K562 (cell line): ENCODE measurements around the gene LITAF. TPM values are rescaled to one million over a fixed set of nuclear protein-coding genes. Genes with fewer than 3 reads are reported as not detected.

ENCODE experiments used
- ATAC-seq: fragments of 200-7000 bp; cut with Tn5 transposase; 3 replicates; pipeline ENCODE4 v1.9.1; 2020; ENCODE audit warnings: moderate library complexity
- BruUV-seq: library from RNA; stranded (reverse); fragments of 400-500 nt; replicated peaks from 2 replicates; lab custom pipeline; 2021; lab: Mats Ljungman, UMichigan
- CTCF ChIA-PET: fragments of 300-600 bp; formaldehyde crosslinking; extraction: SDS; loops from one replicate; lab custom pipeline; 2021; ENCODE audit warnings: low intra/inter-chr PET ratio; lab: Yijun Ruan, JAX
- POLR2A ChIA-PET: fragments of 300-600, 350-650 bp; sonication (Branson Sonifier 250); formaldehyde crosslinking; extraction: SDS; loops from one replicate; lab custom pipeline; 2021; ENCODE audit warnings: antibody characterized with exemption, inconsistent platforms; lab: Yijun Ruan, JAX
- DNase-seq, 4 experiments: peaks; one replicate each; pipeline versions ENCODE4 v3.0.0 to v3.0.0-alpha.2; 2011 to 2018; ENCODE audit warnings: low spot score in 3 of 4, mixed read lengths in 3 of 4; ENCODE audit errors: extremely low read depth in 1 of 4
- FAIRE-seq: peaks from 2 replicates; lab custom pipeline; 2011; peaks lifted over from hg19 to GRCh38; lab: Jason Lieb, UNC
- H2AFZ ChIP-seq: 2 replicates; pipeline ENCODE4 v1.6.0; 2011; ENCODE audit warnings: low read depth, low read length, control low read depth, inconsistent platforms
- H3K27ac ChIP-seq: fragments of 200-600 bp; 3 replicates; pipeline ENCODE4 v1.8.0; 2011; ENCODE audit warnings: low read depth, mild to moderate bottlenecking, control low read depth, inconsistent platforms, low read length, moderate library complexity, mixed read lengths; ENCODE audit errors: extremely low read depth
- H3K27me3 ChIP-seq, 2 experiments: fragments of 300-600 bp in 1 of 2; 2 replicates in 1 of 2; 3 replicates in 1 of 2; pipeline versions ENCODE4 v1.6.0 to v1.8.0; 2011; ENCODE audit warnings: inconsistent platforms in 2 of 2, low read length in 2 of 2, mild to moderate bottlenecking in 1 of 2, mixed read lengths in 1 of 2, moderate library complexity in 1 of 2; ENCODE audit not compliant: control insufficient read depth in 2 of 2, insufficient read depth in 2 of 2
- H3K36me3 ChIP-seq: fragments of 300-600 bp; 3 replicates; pipeline ENCODE4 v1.8.0; 2011; ENCODE audit warnings: mild to moderate bottlenecking, low read length, inconsistent platforms; ENCODE audit not compliant: control insufficient read depth, insufficient read depth
- H3K4me1 ChIP-seq, 2 experiments: fragments of 200-600 bp in 1 of 2; replicated peaks in 1 of 2; 2 replicates in 1 of 2; 3 replicates in 1 of 2; pipeline versions ENCODE4 v1.5.1 to v1.8.0; 2011; ENCODE audit warnings: inconsistent platforms in 2 of 2, low read length in 2 of 2, mild to moderate bottlenecking in 1 of 2, mixed read lengths in 1 of 2, moderate library complexity in 1 of 2; ENCODE audit not compliant: control insufficient read depth in 2 of 2, insufficient read depth in 2 of 2
- H3K4me2 ChIP-seq: 2 replicates; pipeline ENCODE4 v1.6.1; 2011; ENCODE audit warnings: low read length, control low read depth, inconsistent platforms, mixed read lengths; ENCODE audit not compliant: insufficient read depth
- H3K4me3 ChIP-seq: fragments of 200-600 bp; sonication (generic), shearing (Covaris generic); 2 replicates; pipeline ENCODE4 v1.5.1; 2016; ENCODE audit warnings: control low read depth, inconsistent platforms
- H3K79me2 ChIP-seq: fragments of 200-600 bp; 3 replicates; pipeline ENCODE4 v1.8.0; 2011; ENCODE audit warnings: low read length, inconsistent platforms; ENCODE audit not compliant: control insufficient read depth, insufficient read depth
- H3K9ac ChIP-seq, 2 experiments: 2 replicates each; pipeline versions ENCODE4 v1.6.0 to v1.6.1; 2011; ENCODE audit warnings: low read depth in 2 of 2, low read length in 2 of 2, control low read depth in 1 of 2, inconsistent platforms in 1 of 2, mild to moderate bottlenecking in 1 of 2, mixed read lengths in 1 of 2; ENCODE audit not compliant: insufficient read depth in 1 of 2
- H3K9me1 ChIP-seq: one replicate; pipeline ENCODE4 v1.6.0; 2011; ENCODE audit warnings: inconsistent platforms, mild to moderate bottlenecking, low read length, moderate library complexity; ENCODE audit not compliant: control insufficient read depth, insufficient read depth
- H3K9me3 ChIP-seq: replicated peaks from 2 replicates; pipeline ENCODE4 v1.5.1; 2011; ENCODE audit warnings: low read depth, low read length, inconsistent platforms; ENCODE audit not compliant: control insufficient read depth, insufficient read depth
- H4K20me1 ChIP-seq: replicated peaks from 2 replicates; pipeline ENCODE4 v1.6.1; 2011; ENCODE audit warnings: low read length, inconsistent platforms, mixed read lengths; ENCODE audit not compliant: control insufficient read depth, insufficient read depth
- ADNP ChIP-seq: fragments of 200-800 bp; sonication (Bioruptor generic); IDR thresholded peaks from 2 replicates; pipeline ENCODE4 v1.6.1; 2016; ENCODE audit warnings: missing genetic modification characterization, missing compliant biosample characterization
- BCL6 ChIP-seq: fragments of 250-450 bp; sonication (Bioruptor Pico); IDR thresholded peaks from 2 replicates; pipeline ENCODE4 v1.4.0; 2020
- BCOR ChIP-seq: fragments of 450-650 bp; IDR thresholded peaks from 2 replicates; pipeline ENCODE4 v1.6.1; 2016
- FUS ChIP-seq: fragments of 200-400 bp; formaldehyde crosslinking; optimal IDR thresholded peaks from 2 replicates; pipeline ENCODE3; 2017; ENCODE audit warnings: low read depth, low read length
- KDM2B ChIP-seq: fragments of 250-450 bp; sonication (Bioruptor Pico); IDR thresholded peaks from 2 replicates; pipeline ENCODE4 v1.8.0; 2021; ENCODE audit warnings: mild to moderate bottlenecking, moderate library complexity
- KLF13 ChIP-seq: fragments of 450-650 bp; IDR thresholded peaks from 2 replicates; pipeline ENCODE4 v1.6.1; 2016; ENCODE audit warnings: missing genetic modification characterization, low read depth, mild to moderate bottlenecking, missing compliant biosample characterization, moderate library complexity, borderline replicate concordance
- MAFG ChIP-seq: fragments of 450-650 bp; conservative IDR thresholded peaks from 2 replicates; pipeline ENCODE4 v1.6.1; 2016; ENCODE audit warnings: missing genetic modification characterization, missing compliant biosample characterization
- MTA3 ChIP-seq: fragments of 450-650 bp; formaldehyde crosslinking; IDR thresholded peaks from 2 replicates; pipeline ENCODE4 v1.6.1; 2017; ENCODE audit warnings: mild to moderate bottlenecking, borderline replicate concordance
- POU5F1 ChIP-seq: fragments of 150-350 bp; IDR thresholded peaks from 2 replicates; pipeline ENCODE4 v1.6.1; 2014; ENCODE audit warnings: borderline replicate concordance, low read length, low read depth, mild to moderate bottlenecking; ENCODE audit not compliant: partially characterized antibody
- PTTG1 ChIP-seq: fragments of 450-650 bp; IDR thresholded peaks from 2 replicates; pipeline ENCODE4 v1.6.1; 2016; ENCODE audit warnings: low read depth, mild to moderate bottlenecking, missing genetic modification characterization, missing compliant biosample characterization
- RBM25 ChIP-seq: fragments of 200-400 bp; formaldehyde crosslinking; IDR thresholded peaks from 2 replicates; pipeline ENCODE4 v1.6.1; 2018; ENCODE audit warnings: low read length, low read depth, moderate library complexity; ENCODE audit not compliant: severe bottlenecking
- RFX5 ChIP-seq: IDR thresholded peaks from 2 replicates; pipeline ENCODE4 v1.6.1; 2011; ENCODE audit warnings: low read depth, mild to moderate bottlenecking, improper control_type of control experiment, low read length
- SMARCA5 ChIP-seq: fragments of 450-650 bp; IDR thresholded peaks from 2 replicates; pipeline ENCODE4 v1.6.1; 2016
- SOX6 ChIP-seq: fragments of 450-650 bp; IDR thresholded peaks from 2 replicates; pipeline ENCODE4 v1.6.1; 2014; ENCODE audit warnings: mild to moderate bottlenecking
- ZBTB17 ChIP-seq: fragments of 450-650 bp; formaldehyde crosslinking; IDR thresholded peaks from 2 replicates; pipeline ENCODE4 v1.4.0; 2020; ENCODE audit warnings: mild to moderate bottlenecking
- ZFP36 ChIP-seq: fragments of 150-350 bp; IDR thresholded peaks from 2 replicates; pipeline ENCODE4 v1.6.1; 2018; ENCODE audit warnings: low read length, low read depth; ENCODE audit not compliant: partially characterized antibody
- ZNF311 ChIP-seq: fragments of 250-450 bp; sonication (Bioruptor Pico); IDR thresholded peaks from 2 replicates; pipeline ENCODE4 v1.4.0; 2020; ENCODE audit warnings: mild to moderate bottlenecking, moderate library complexity
- ZZZ3 ChIP-seq: fragments of 450-650 bp; IDR thresholded peaks from 2 replicates; pipeline ENCODE4 v1.6.1; 2016; ENCODE audit warnings: antibody characterized with exemption, mild to moderate bottlenecking, moderate library complexity
- WGBS: fragments of 100-300 bp; shearing (Covaris generic); methylation state at CpG from one replicate; pipeline ENCODE4 v1.1.6; 2016; ENCODE audit warnings: low coverage, mixed read lengths; ENCODE audit not compliant: insufficient coverage; ENCODE audit errors: missing lambda C conversion rate; 5-methylcytosine and 5-hydroxymethylcytosine counted together
- in situ Hi-C: fragments of 300-500 bp; cut with MboI; formaldehyde crosslinking; loops from 4 replicates; pipeline ENCODE4 v1.15.0; 2018; ENCODE audit warnings: inconsistent platforms, mixed read lengths
- intact Hi-C: fragments of 100-400 bp; cut with micrococcal nuclease; formaldehyde crosslinking; loops from 2 replicates; pipeline ENCODE4 v1.14.2; 2022
- polyA plus RNA-seq, 8 experiments: library from polyadenylated mRNA; depleted of rRNA in 4 of 8; stranded (reverse) in 5 of 8; unstranded in 3 of 8; fragments of >200 nt; fragmentation: Nextera tagmentation in 2 of 8; fragmentation: Illumina TruSeq in 1 of 8; extraction: Ambion mirVana in 2 of 8; extraction: Trizol in 1 of 8; gene quantifications; 2 replicates each; pipeline versions ENCODE4 v1.2.1 to v1.2.3, GENCODE V29; 2011 to 2014; ENCODE audit warnings: inconsistent platforms in 1 of 8, missing spikeins in 1 of 8
- total RNA-seq, 7 experiments: library from RNA; depleted of rRNA in 6 of 7; stranded (reverse); fragments of >200 nt in 6 of 7; fragmentation: Illumina TruSeq in 2 of 7; extraction: Trizol in 2 of 7; gene quantifications; 2 replicates each; pipeline versions ENCODE4 v1.2.1 to v1.2.3, GENCODE V29; 2011 to 2021; ENCODE audit warnings: low replicate concordance in 1 of 7
- TF ChIP-seq, protein P1 (sequence below), 2 experiments: fragments of 450-650 bp in 1 of 2; sonication (generic) in 1 of 2; formaldehyde crosslinking in 1 of 2; IDR thresholded peaks in 1 of 2; conservative IDR thresholded peaks in 1 of 2; 2 replicates each; pipeline versions ENCODE4 v1.6.1 to v1.8.1; 2016 to 2023; ENCODE audit warnings: mild to moderate bottlenecking in 2 of 2, moderate library complexity in 2 of 2, inconsistent platforms in 1 of 2, missing genetic modification reagents in 1 of 2
- TF ChIP-seq, protein P2 (sequence below): fragments of 250-450 bp; sonication (Bioruptor Pico); IDR thresholded peaks from 2 replicates; pipeline ENCODE4 v1.8.0; 2021; ENCODE audit warnings: mild to moderate bottlenecking, moderate library complexity

Gene LITAF
- total and polyA plus RNA-seq, 9 of the 15 experiments (the other 6 are each of a cell fraction or from before 2014, with no cell fraction given): 4.1 to 17.8 (median 11.9) TPM

DNA sequence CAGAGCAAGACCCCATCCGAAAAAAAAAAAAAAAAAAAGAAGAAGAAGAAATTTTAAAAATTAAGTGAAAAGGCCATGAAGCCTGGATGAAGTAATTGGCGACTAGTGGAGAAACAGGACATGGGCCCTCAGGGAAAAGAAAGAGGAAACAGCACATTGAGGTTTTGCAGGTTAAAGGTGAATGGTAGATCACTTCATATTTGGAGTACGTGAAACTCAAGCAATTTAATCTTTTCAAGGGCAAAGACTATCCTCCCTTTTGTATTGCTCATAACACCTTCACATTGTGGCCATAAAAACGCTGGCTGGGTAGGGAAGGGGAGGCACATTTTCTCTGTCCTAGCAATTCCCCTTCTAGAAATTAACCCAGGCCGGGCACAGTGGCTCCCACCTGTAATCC is 53.1 kb downstream of the LITAF start (continued):
- no peak for TF ChIP-seq KDM2B (CRISPR knock-in tag)
- TF ChIP-seq PTTG1 (tag): no peak

DNA sequence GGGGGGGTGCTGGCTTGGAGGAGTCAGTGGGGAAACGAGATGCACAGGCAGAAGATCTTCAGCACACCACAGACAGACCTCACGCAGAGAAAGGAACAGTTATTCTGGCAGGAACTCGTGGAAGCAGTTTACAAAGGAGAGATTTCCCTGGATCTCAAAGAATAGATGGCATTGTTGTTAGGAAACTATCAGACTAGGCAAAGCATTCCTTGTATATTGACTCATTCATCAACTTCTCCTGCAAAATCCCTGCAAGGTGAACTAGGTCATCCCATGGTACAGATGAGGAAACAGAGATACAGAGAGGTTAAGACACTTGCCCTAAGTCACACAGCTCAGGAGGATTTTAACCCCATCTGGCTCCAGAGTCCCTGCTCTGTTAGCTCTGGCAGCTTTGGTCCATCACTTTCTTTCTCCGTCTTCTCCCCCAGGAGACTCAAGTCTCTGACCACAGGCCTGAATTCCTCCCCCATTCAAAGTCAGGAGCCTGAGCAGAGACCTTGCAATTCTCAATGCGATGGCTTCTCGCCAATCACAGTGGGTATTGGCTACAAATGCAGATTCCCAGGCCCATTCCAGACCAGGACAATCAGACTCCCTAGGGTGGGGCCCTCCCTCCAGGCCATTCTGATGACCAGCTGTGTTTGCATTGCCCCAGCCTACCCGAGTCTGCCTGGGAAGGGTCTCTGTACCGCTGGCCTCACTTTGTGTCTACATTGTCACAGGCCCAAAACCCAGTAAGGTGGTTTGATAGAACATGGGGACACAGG is 56.4 kb downstream of the LITAF start:
- POLR2A ChIA-PET: interaction anchor here (0.5 to 1.1 kb wide), 3 partner anchors 11 to 84 kb away, joined by 3 to 5 read pairs (median 3); no protein-coding TSS in a partner anchor
- H3K27me3 ChIP-seq: peaks cover 20 to 57% of the 10 kb centered on the region in 2 experiments
- intact Hi-C loops: loop anchor here (5.0 to 10.0 kb wide), 2 partner anchors 127 to 284 kb away; no protein-coding TSS in a partner anchor
- TF ChIP-seq, protein P1, sequence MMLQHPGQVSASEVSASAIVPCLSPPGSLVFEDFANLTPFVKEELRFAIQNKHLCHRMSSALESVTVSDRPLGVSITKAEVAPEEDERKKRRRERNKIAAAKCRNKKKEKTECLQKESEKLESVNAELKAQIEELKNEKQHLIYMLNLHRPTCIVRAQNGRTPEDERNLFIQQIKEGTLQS (IDR thresholded peaks at IDR 0.05): no peak
- TF ChIP-seq, protein P1 (CRISPR knock-in tag; conservative IDR thresholded peaks at IDR 0.05): no peak
- TF ChIP-seq SMARCA5 (peak; percentile 21; the same call in 1 of the 2 replicates), ZZZ3 (no peak), FUS (no peak), RFX5 (no peak), ZNF311 (CRISPR knock-in tag) (no peak), POU5F1 (no peak), ZBTB17 (CRISPR knock-in tag) (no peak), MAFG (tag) (no peak), KLF13 (tag) (no peak), ADNP (tag) (0 out of 2 replicates have a peak, but pooled peaks have one; percentile 28), BCL6 (CRISPR knock-in tag) (no peak), RBM25 (peak; percentile 92), MTA3 (no peak), BCOR (peak; percentile 31; the same call in 1 of the 2 replicates), ZFP36 (peak; percentile 77), SOX6 (no peak)
- TF ChIP-seq, protein P2, sequence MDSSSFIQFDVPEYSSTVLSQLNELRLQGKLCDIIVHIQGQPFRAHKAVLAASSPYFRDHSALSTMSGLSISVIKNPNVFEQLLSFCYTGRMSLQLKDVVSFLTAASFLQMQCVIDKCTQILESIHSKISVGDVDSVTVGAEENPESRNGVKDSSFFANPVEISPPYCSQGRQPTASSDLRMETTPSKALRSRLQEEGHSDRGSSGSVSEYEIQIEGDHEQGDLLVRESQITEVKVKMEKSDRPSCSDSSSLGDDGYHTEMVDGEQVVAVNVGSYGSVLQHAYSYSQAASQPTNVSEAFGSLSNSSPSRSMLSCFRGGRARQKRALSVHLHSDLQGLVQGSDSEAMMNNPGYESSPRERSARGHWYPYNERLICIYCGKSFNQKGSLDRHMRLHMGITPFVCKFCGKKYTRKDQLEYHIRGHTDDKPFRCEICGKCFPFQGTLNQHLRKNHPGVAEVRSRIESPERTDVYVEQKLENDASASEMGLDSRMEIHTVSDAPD: no peak

More for the DNA sequence above, 56.4 kb downstream of the LITAF start:
- CTCF ChIA-PET: no interaction called here
- Histone ChIP-seq H3K4me2 (no peak overlapping the region), H3K27ac (no peak overlapping the region), H3K9me1 (no peaks in the 10 kb centered on the region), H3K4me3 (no peak overlapping the region), H2AFZ (no peak overlapping the region), H3K36me3 (no peaks in the 10 kb centered on the region), H3K79me2 (no peaks in the 10 kb centered on the region), H3K9ac (0 out of 4 replicates have a peak overlapping the region, but pooled peaks of 1 of the 2 experiments have one; percentile 17), H3K9me3 (no peaks in the 10 kb centered on the region), H3K4me1 (no peaks in the 10 kb centered on the region), H4K20me1 (0 out of 2 replicates have a peak, but pooled peaks cover 3% of the 10 kb centered on the region)
- BruUV-seq: no TSS peak
- in situ Hi-C loops: loop anchor here (10.0 to 25.0 kb wide), 2 partner anchors 274 to 568 kb away; no protein-coding TSS in a partner anchor
- FAIRE-seq: no peak
- ATAC-seq: no peak
- 2% methylated on average over 8 of the region's 8 CpGs for WGBS
- no peak for DNase-seq
